Central memory CD8-positive, alpha-beta T cell (primary cell): ENCODE measurements around the gene MRPL10.
A peak's percentile ranks its signal among the peaks of the same experiment; 100 is the strongest.

Experiments used
- ATAC-seq: fragments of 150-1000 bp; cut with Tn5 transposase; replicated peaks from 2 replicates; pipeline ENCODE4 v1.10.0; 2022; ENCODE audit warnings: mild to moderate bottlenecking, moderate FRiP score, moderate number of reproducible peaks; ENCODE audit not compliant: poor library complexity, severe bottlenecking; ENCODE audit errors: extremely low read depth
- DNase-seq, 2 donors: peaks; one replicate each; pipeline ENCODE4 v3.0.0; 2021; ENCODE audit warnings: low spot score in 2 of 2
- H3K27ac Mint-ChIP-seq: one replicate; pipeline ENCODE4 v1.8.0; 2022; ENCODE audit warnings: low read depth, mild to moderate bottlenecking, moderate library complexity, mixed read lengths
- H3K27me3 Mint-ChIP-seq: one replicate; pipeline ENCODE4 v1.8.0; 2022; ENCODE audit warnings: mixed read lengths
- H3K36me3 Mint-ChIP-seq: one replicate; pipeline ENCODE4 v1.8.0; 2022; ENCODE audit warnings: mild to moderate bottlenecking, moderate library complexity, mixed read lengths; ENCODE audit not compliant: insufficient read depth
- H3K4me1 Mint-ChIP-seq: one replicate; pipeline ENCODE4 v1.8.0; 2022; ENCODE audit warnings: mixed read lengths
- H3K4me3 Mint-ChIP-seq: one replicate; pipeline ENCODE4 v1.8.0; 2022; ENCODE audit warnings: mild to moderate bottlenecking, moderate library complexity, mixed read lengths
- H3K9me3 Mint-ChIP-seq: one replicate; pipeline ENCODE4 v1.8.0; 2022; ENCODE audit warnings: mixed read lengths

The MRPL10 gene

GRCh38 chr17:47821424-47822391, 9.6 kb downstream of the MRPL10 start, which contains the start of gene OSBPL7:
Gene OSBPL7 (minus strand): TSS chr17:47821794. CDS start chr17:47820278, 1,516 bp downstream.
- no peaks in the 10 kb centered on the region for H3K9me3 Mint-ChIP-seq
- no peaks in the 10 kb centered on the region for H3K27me3 Mint-ChIP-seq
- peak; percentile 97 for ATAC-seq
- peak; percentile 59 to 71 for DNase-seq
- H3K36me3 Mint-ChIP-seq = peaks cover 60% of the 10 kb centered on the region
- peak within 1 kb of the TSS; percentile 91 for H3K27ac Mint-ChIP-seq
- H3K4me3 Mint-ChIP-seq = peak within 1 kb of the TSS; percentile 95
- H3K4me1 Mint-ChIP-seq = peaks cover 29% of the 10 kb centered on the region

GRCh38 chr17:47821031-47821423, 10.3 kb downstream of the MRPL10 start:
- peak overlapping the region; percentile 91 for H3K27ac Mint-ChIP-seq
- H3K36me3 Mint-ChIP-seq = peaks cover 59% of the 10 kb centered on the region
- DNase-seq = no peak
- H3K4me1 Mint-ChIP-seq = peaks cover 29% of the 10 kb centered on the region
- ATAC-seq = no peak
- H3K9me3 Mint-ChIP-seq = no peaks in the 10 kb centered on the region
- H3K4me3 Mint-ChIP-seq = peak overlapping the region; percentile 95
- no peaks in the 10 kb centered on the region for H3K27me3 Mint-ChIP-seq

GRCh38 chr17:47820033-47820789, 11.1 kb downstream of the MRPL10 start:
- H3K36me3 Mint-ChIP-seq = peaks cover 55% of the 10 kb centered on the region
- H3K27ac Mint-ChIP-seq = peak overlapping the region; percentile 91
- no peaks in the 10 kb centered on the region for H3K9me3 Mint-ChIP-seq
- H3K27me3 Mint-ChIP-seq = no peaks in the 10 kb centered on the region
- DNase-seq (no peak), ATAC-seq (no peak)
- H3K4me3 Mint-ChIP-seq = peak overlapping the region; percentile 95
- H3K4me1 Mint-ChIP-seq = peaks cover 24% of the 10 kb centered on the region

- Mint-ChIP-seq H3K4me1 (peaks cover 23% of the 10 kb centered on the region), H3K36me3 (peaks cover 48% of the 10 kb centered on the region), H3K4me3 (no peak overlapping the region), H3K27me3 (no peaks in the 10 kb centered on the region), H3K27ac (no peak overlapping the region), H3K9me3 (no peaks in the 10 kb centered on the region)
- ATAC-seq (no peak), DNase-seq (no peak)
Observed at GRCh38 chr17:47819475-47819874, 11.9 kb downstream of the MRPL10 start.

GRCh38 chr17:47818002-47818695, 13.2 kb downstream of the MRPL10 start:
- H3K36me3 Mint-ChIP-seq = peaks cover 42% of the 10 kb centered on the region
- no peaks in the 10 kb centered on the region for H3K27me3 Mint-ChIP-seq
- ATAC-seq (no peak), DNase-seq (no peak)
- H3K4me3 Mint-ChIP-seq = no peak overlapping the region
- peaks cover 23% of the 10 kb centered on the region for H3K4me1 Mint-ChIP-seq
- no peaks in the 10 kb centered on the region for H3K9me3 Mint-ChIP-seq
- H3K27ac Mint-ChIP-seq = peak overlapping the region; percentile 33

GRCh38 chr17:47816947-47817346, 14.4 kb downstream of the MRPL10 start:
- ATAC-seq (no peak), DNase-seq (no peak)
- Mint-ChIP-seq H3K27me3 (no peaks in the 10 kb centered on the region), H3K9me3 (no peaks in the 10 kb centered on the region), H3K36me3 (peaks cover 42% of the 10 kb centered on the region), H3K27ac (no peak overlapping the region), H3K4me3 (no peak overlapping the region), H3K4me1 (peaks cover 31% of the 10 kb centered on the region)

- Mint-ChIP-seq H3K9me3 (no peaks in the 10 kb centered on the region), H3K27ac (no peak overlapping the region), H3K36me3 (peaks cover 44% of the 10 kb centered on the region), H3K4me3 (no peak overlapping the region), H3K4me1 (peaks cover 31% of the 10 kb centered on the region), H3K27me3 (no peaks in the 10 kb centered on the region)
- DNase-seq (no peak), ATAC-seq (no peak)
Observed at GRCh38 chr17:47816111-47816735, 15.1 kb downstream of the MRPL10 start.

GRCh38 chr17:47815106-47815918, 16.0 kb downstream of the MRPL10 start:
- Mint-ChIP-seq H3K9me3 (no peaks in the 10 kb centered on the region), H3K27ac (peak overlapping the region; percentile 55), H3K36me3 (peaks cover 46% of the 10 kb centered on the region), H3K27me3 (no peaks in the 10 kb centered on the region), H3K4me1 (peaks cover 31% of the 10 kb centered on the region), H3K4me3 (no peak overlapping the region)
- ATAC-seq (no peak), DNase-seq (no peak)

- no peak overlapping the region for H3K4me3 Mint-ChIP-seq
- H3K4me1 Mint-ChIP-seq = peaks cover 33% of the 10 kb centered on the region
- DNase-seq (no peak), ATAC-seq (no peak)
- peaks cover 55% of the 10 kb centered on the region for H3K36me3 Mint-ChIP-seq
- no peaks in the 10 kb centered on the region for H3K9me3 Mint-ChIP-seq
- no peaks in the 10 kb centered on the region for H3K27me3 Mint-ChIP-seq
- no peak overlapping the region for H3K27ac Mint-ChIP-seq
Observed at GRCh38 chr17:47813512-47814031, 17.8 kb downstream of the MRPL10 start.

GRCh38 chr17:47813077-47813476, 18.3 kb downstream of the MRPL10 start:
- Mint-ChIP-seq H3K9me3 (no peaks in the 10 kb centered on the region), H3K27ac (no peak overlapping the region)

GRCh38 chr17:47812146-47812920, 19.0 kb downstream of the MRPL10 start:
- ATAC-seq (no peak), DNase-seq (no peak)
- H3K9me3 Mint-ChIP-seq = no peaks in the 10 kb centered on the region
- no peak overlapping the region for H3K4me3 Mint-ChIP-seq
- peaks cover 54% of the 10 kb centered on the region for H3K36me3 Mint-ChIP-seq
- H3K27ac Mint-ChIP-seq = peak overlapping the region; percentile 91
- peaks cover 33% of the 10 kb centered on the region for H3K4me1 Mint-ChIP-seq
- no peaks in the 10 kb centered on the region for H3K27me3 Mint-ChIP-seq

More at GRCh38 chr17:47813077-47813476, 18.3 kb downstream of the MRPL10 start:
- H3K27me3 Mint-ChIP-seq = no peaks in the 10 kb centered on the region
- peaks cover 33% of the 10 kb centered on the region for H3K4me1 Mint-ChIP-seq
- peaks cover 56% of the 10 kb centered on the region for H3K36me3 Mint-ChIP-seq
- no peak for DNase-seq
- no peak overlapping the region for H3K4me3 Mint-ChIP-seq
- no peak for ATAC-seq
